IMR-90 (cell line): ENCODE results near the gene ZNF385B.
"Not testable (repeated sequence)": the region's sequence is repeated elsewhere in the genome, so short reads cannot be mapped to it uniquely, and the experiment has no call there.

Experiments
- CEBPB ChIP-seq: IDR thresholded peaks from 2 replicates; pipeline ENCODE4 v1.6.1; 2012; ENCODE audit warnings: low read depth, low read length, improper control_type of control experiment
- CHD1 ChIP-seq: IDR thresholded peaks from 2 replicates; pipeline ENCODE4 v1.6.1; 2012; ENCODE audit warnings: low read depth, low read length, improper control_type of control experiment
- FOS ChIP-seq: fragments of 150-350 bp; IDR thresholded peaks from 2 replicates; pipeline ENCODE4 v1.6.1; 2016; ENCODE audit warnings: low read depth, low read length
- MAZ ChIP-seq: IDR thresholded peaks from 2 replicates; pipeline ENCODE4 v1.6.1; 2012; ENCODE audit warnings: low read depth, mild to moderate bottlenecking, low read length, improper control_type of control experiment, moderate library complexity, borderline replicate concordance
- MXI1 ChIP-seq: IDR thresholded peaks from 2 replicates; pipeline ENCODE4 v1.6.1; 2012; ENCODE audit warnings: low read depth, mild to moderate bottlenecking, low read length, moderate library complexity, borderline replicate concordance
- NFE2L2 ChIP-seq: fragments of 150-350 bp; IDR thresholded peaks from 2 replicates; pipeline ENCODE4 v1.6.1; 2016; ENCODE audit warnings: low read depth, mild to moderate bottlenecking, low read length
- POLR2A ChIP-seq: IDR thresholded peaks from 2 replicates; pipeline ENCODE4 v1.6.1; 2012; ENCODE audit warnings: mild to moderate bottlenecking, low read depth, low read length
- RAD21 ChIP-seq: IDR thresholded peaks from 2 replicates; pipeline ENCODE4 v1.6.1; 2012; ENCODE audit warnings: low read length, improper control_type of control experiment
- RCOR1 ChIP-seq: IDR thresholded peaks from 2 replicates; pipeline ENCODE4 v1.6.1; 2012; ENCODE audit warnings: mild to moderate bottlenecking, low read length, improper control_type of control experiment; ENCODE audit not compliant: insufficient replicate concordance
- RFX5 ChIP-seq: IDR thresholded peaks from 2 replicates; pipeline ENCODE4 v1.8.0; 2012; ENCODE audit warnings: low read depth, mild to moderate bottlenecking, low read length, moderate library complexity
- TF ChIP-seq, protein P1 (sequence below): conservative IDR thresholded peaks from 2 replicates; pipeline ENCODE4 v1.5.1; 2012; ENCODE audit warnings: mild to moderate bottlenecking, low read depth, low read length, improper control_type of control experiment
- TF ChIP-seq, protein P2 (sequence below): fragments of 150-350 bp; IDR thresholded peaks from 2 replicates; pipeline ENCODE4 v1.6.1; 2017; ENCODE audit warnings: mild to moderate bottlenecking, antibody characterized with exemption, low read length, low read depth

GRCh38 chr2:179888642-179889041 lies 27.2 kb upstream of the ZNF385B start:
- TF ChIP-seq, protein P1, sequence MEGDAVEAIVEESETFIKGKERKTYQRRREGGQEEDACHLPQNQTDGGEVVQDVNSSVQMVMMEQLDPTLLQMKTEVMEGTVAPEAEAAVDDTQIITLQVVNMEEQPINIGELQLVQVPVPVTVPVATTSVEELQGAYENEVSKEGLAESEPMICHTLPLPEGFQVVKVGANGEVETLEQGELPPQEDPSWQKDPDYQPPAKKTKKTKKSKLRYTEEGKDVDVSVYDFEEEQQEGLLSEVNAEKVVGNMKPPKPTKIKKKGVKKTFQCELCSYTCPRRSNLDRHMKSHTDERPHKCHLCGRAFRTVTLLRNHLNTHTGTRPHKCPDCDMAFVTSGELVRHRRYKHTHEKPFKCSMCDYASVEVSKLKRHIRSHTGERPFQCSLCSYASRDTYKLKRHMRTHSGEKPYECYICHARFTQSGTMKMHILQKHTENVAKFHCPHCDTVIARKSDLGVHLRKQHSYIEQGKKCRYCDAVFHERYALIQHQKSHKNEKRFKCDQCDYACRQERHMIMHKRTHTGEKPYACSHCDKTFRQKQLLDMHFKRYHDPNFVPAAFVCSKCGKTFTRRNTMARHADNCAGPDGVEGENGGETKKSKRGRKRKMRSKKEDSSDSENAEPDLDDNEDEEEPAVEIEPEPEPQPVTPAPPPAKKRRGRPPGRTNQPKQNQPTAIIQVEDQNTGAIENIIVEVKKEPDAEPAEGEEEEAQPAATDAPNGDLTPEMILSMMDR = not testable (repeated sequence)
- not testable (repeated sequence) for TF ChIP-seq MAZ, CEBPB, POLR2A, RCOR1, RAD21, MXI1, RFX5, FOS, CHD1, NFE2L2
- TF ChIP-seq, protein P2, sequence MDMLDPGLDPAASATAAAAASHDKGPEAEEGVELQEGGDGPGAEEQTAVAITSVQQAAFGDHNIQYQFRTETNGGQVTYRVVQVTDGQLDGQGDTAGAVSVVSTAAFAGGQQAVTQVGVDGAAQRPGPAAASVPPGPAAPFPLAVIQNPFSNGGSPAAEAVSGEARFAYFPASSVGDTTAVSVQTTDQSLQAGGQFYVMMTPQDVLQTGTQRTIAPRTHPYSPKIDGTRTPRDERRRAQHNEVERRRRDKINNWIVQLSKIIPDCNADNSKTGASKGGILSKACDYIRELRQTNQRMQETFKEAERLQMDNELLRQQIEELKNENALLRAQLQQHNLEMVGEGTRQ = not testable (repeated sequence)
